Umbilical cord (tissue), 2 donors: ENCODE results near the gene KCNK5. TPM values are rescaled to one million over a fixed set of nuclear protein-coding genes. Genes with fewer than 3 reads are reported as not detected.

Source experiments
- DNase-seq: peaks from one replicate; pipeline ENCODE4 v3.0.0-alpha.2; 2015; ENCODE audit warnings: low spot score
- total RNA-seq: library from RNA; depleted of rRNA; stranded (reverse); fragments of >200 nt; gene quantifications from one replicate; pipeline ENCODE4 v1.2.3, GENCODE V29; 2014; ENCODE audit warnings: low replicate concordance; ENCODE audit not compliant: insufficient read depth

Gene KCNK5
- total RNA-seq, 1 donor from 2014 or later, result not detected

DNA sequence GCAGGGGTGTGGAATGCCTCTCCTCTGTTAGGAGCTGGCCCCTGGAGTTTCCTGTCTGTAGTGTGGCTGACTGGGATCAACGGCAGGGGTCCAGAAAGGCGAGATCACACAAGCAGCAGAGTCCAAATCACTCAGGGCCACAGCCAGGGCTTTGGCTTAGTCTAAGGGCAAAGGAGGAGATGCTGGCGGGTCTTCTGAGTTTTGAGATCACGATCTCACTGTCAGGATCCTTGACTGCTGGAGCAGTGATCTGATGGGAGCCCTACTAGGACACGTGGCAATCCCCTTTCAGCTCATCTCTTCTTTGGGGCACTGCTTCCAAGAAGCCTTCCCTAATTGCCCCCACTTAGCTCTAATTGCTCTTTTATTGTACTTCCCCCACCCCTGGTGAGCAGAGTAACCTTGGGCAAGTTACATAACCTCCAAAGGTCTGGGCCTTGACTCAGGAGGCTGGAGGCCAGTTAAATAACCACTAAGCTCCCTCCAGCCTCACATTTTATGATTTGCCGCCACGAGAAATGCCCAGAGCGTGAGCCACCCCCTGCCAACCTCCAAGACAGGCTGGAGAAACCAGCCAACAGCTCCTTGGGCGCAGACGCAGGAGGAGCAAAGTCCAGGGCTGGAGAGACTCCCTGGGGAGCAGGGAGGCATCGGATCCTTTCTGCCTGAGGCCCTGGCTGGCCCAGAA is 12.0 kb downstream of the KCNK5 start:
- no peak for DNase-seq

DNA sequence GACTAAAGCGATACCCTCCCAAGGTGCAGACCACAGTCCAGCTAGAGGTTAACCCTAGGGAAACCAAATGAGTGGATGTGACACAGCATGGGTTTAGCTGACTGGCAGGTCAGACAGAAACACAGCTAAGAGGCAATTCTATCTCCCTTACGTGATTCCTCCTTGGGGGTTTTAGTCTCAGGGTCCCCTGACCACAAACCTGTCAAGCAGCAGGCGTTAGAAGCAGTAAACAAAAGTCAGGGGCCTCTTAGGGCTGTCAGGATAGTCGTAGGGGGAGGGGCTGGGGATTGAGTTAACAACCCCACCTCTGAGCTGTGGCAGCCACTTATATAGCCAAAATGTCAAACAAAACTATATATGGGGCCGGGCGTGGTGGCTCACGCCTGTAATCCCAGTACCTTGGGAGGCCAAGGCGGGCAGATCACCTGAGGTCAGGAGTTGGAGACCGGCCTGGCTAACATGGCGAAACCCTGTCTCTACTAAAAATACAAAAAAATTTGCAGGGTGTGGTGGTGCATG is 13.6 kb downstream of the KCNK5 start:
- DNase-seq, result no peak

DNA sequence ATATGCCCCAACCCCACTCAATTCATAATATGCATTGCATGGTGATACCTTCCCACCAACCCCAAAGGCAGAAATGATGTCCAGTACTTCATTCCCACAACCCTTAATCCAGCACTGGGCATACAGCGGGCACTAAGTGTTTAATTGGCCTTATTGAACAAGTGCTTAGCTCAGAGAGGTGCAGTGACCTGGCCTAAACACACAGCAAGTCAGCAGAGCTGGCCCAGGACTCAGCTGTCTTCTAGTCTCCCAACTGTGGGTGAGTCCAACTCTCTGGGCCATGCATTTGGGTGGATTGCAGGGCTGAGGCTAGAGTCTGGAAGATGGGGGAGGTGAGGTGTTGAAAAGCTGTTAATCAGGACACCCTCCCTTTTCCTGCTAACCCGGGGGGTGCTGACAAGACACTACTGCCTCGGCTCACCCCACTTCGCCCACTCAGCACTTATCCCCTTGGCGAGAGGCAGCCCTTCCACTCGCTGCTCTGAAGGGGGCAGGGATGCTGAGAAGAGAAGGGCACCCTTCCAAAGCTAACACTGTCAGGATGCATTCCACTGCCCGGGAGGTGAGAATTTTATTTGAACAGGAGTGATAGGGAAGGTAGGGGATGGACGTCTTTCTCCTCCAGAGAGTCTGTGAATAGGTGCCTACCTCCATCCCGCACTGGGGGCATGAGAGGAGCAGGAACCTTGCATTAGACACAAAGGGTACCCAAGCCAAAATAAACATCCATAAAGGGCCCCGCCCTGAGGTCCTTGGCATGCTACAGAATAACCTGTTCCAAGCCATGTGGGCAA is 14.2 kb downstream of the KCNK5 start:
- no peak for DNase-seq

GRCh38 chr6:39214120-39214813 is 15.0 kb downstream of the KCNK5 start:
- DNase-seq, result no peak

DNA sequence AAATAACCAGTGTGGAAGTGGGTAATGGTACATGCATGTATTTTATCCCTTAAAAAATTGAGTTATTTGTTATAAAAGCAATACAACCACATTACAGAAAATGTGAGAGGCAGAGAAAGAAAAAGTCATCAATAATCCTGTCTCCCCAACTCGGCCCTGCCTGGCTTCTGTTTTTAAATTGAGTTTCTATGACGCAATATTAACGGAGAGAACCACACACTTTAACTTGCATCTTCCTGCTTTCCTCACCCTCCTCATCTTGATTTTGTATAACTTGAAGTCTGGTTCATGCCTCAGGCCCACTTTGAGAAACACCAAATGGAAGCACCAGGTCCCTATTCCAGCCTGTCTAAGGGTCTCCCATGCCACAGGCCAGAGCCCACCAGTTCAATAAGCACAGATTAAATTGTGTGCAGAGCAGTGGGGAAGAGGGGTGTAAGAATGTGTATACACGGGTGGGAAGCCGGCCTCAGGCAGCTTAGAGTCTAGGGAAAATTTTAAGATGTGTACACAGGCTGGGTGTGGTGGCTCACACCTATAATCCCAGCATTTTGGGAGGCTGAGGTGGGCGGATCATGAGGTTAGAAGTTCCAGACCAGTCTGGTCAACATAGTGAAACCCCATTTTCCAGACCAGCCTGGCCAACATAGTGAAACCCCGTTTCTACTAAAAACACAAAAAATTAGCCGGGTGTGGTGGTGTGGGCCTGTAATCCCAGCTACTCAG is 15.9 kb downstream of the KCNK5 start:
- DNase-seq, result no peak

- no peak for DNase-seq
Measured at GRCh38 chr6:39211183-39211582, 18.1 kb downstream of the KCNK5 start.

- DNase-seq, result no peak
Measured at GRCh38 chr6:39210450-39210849, 18.8 kb downstream of the KCNK5 start.

DNA sequence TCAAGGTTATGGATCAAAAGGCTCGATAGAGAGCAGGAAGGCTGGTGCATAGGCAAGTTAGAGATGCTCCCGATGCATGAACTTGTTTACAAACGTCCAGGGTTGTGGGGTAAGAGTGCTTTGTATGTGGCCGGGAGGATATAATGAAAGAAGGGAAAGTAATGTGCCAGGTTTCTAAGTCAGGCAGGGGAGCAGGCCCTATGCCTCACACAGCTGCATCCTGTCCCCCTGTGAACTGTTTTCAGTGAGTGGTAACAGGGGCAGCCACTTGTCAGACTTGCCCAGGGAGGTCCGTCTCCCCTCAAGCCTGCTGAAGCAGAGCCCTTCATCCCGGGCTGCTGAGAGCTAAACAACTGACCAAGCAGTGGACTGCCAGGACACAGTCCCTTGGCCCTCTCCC is 19.4 kb downstream of the KCNK5 start:
- no peak for DNase-seq

GRCh38 chr6:39209360-39209811 is 19.9 kb downstream of the KCNK5 start:
- peak; percentile 47 for DNase-seq

DNA sequence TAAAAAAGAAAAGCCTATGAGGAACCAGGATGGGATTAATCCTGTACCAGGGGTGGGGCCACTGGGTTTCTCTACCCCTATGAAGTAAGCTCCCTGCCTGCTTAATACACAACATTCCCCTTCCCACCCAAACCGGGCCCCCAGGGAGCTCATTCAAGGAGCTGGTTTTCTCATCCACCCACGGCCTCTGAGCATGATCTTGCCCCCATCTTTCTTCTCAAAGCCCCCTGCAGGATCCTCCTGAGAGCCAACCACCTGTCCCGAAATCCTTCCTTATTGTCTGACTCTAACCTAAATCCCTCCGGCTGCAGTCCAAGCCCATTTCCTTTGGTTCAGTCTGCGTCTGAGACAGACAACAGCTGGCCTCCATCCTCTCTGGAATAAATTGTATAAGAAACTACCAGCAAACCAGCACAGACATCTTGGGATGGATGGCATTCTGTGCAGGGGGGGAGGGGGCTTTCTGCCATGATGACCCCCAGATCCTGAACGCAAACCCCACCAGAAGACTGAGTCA is 21.0 kb downstream of the KCNK5 start:
- peak; percentile 43 for DNase-seq

- no peak for DNase-seq
Measured at GRCh38 chr6:39207416-39208222, 21.7 kb downstream of the KCNK5 start.

- DNase-seq, result no peak
Measured at GRCh38 chr6:39206250-39206721, 23.0 kb downstream of the KCNK5 start.

DNA sequence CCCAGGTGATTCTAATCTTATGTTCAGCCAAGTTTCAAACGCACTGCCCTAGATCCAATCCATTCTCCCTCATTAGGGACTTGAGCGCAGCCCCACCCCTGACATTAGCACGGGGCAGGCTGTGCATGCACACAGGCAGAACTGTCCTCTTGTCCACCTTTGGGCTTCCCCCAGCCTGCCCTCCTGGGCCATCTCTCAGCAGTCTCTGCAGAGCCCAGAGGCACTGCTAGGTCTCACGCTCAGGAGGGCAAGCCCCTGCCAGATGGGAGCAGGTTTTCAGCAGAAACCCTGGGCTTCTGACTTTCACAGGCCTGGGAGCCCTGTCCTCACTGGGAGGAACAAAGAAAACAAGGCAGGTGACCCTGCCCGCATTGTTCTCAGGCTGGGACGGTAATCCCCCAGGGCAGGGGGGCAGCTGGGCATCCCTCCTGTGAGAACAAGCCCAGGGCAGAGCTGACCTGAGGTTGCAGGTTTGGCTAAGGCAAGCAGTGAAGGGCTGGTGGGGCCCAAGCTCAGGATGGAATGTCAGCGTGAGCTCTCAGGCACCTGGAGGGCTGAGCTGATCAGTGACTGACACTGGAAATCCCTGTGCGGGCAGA is 24.5 kb downstream of the KCNK5 start:
- DNase-seq, result no peak

DNA sequence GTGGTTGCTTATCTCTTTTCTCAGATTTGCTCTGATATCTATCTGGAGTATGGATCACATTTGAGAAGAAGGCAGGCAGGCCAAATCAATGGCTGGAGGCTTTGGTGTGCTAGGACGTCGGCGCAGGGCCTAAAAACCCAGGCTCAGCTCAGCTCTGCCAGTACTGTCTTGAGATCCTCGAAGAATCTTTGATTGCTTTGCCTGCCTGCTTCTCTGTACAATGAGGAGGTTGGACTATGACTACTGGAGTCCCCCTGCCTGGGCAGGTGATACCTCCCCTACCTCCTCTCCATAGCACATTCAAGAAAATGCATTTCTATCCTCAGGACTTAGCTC is 25.1 kb downstream of the KCNK5 start:
- DNase-seq, result no peak

DNA sequence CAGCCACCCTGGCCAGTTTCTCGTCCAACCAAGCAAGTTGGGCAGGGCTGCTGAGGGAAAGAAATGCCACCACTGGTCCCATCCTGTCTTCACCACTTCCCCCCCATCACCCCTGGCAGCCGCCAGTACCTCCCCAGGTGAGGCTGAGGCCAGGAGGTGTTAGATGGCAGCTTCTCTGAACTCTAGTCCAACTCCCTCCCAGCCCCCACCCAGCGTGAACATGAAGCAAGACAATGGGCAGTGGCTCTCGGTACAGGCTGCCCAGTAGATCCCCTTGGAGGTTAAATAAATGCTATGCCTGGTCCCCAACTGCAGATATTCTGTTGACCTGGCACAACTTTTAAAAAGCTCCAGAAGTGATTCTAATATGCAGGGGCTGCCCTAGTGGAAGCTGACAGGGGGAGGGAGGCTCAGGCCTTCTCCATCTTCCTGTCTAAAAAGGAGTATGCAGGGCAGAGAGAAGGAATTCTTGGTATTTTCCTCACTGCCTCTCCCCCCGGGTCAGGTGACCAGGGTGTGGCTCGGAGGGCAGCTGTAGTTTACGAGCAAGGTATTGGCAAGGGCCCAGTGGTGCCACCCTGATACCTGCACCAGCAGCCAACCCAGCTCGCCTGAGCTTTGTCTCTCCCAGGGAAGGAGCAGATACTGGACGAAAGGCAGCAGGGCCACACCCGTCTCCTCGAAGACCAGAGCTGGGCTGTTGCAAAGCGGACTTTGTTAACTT is 25.7 kb downstream of the KCNK5 start:
- peak; percentile 49 for DNase-seq

- DNase-seq, result no peak
Measured at GRCh38 chr6:39202166-39202565, 27.1 kb downstream of the KCNK5 start.

DNA sequence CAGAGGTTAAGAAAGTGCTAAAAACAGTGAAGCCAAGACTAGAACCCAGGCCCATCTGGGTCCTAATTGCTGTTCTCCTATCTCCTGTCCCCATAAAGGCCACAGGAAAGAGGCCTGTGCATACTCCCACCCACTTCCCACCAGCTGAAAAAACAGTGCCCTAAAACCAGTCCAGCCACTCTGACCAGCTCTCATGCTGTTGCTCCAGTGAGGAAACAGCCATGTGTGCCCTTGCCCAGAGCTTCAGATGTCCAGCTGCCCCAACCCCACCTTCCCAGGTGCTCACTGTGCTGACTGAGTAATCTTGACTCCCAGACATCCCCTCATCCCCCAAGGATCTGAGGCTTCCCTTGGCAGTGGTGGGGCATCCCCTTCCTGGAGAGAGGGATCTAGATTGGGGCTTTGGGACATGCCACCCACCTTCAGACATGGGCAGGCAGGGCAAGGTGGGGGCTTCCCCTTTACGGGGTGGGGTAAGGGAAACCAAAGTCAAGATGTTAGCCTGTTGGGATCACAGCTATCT is 28.7 kb downstream of the KCNK5 start:
- no peak for DNase-seq

DNA sequence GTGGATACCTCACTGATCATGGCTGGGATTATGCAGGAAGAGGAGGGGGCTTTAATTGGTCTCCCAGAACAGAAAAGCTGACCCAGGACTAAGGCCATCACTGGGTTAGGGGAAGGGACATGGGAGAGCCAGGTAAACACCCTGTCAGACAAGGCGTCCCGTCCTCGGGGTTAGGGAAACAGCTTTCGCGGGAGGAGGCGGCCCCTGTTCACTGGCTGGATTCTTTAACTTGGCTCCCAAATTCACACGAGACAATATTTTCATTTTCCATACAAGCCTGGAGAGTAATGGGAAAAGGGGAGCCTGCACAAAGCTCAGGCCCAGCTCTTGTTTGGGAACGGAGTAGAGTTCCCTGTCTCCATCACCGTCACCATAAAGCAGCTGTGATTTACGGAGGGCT is 29.3 kb downstream of the KCNK5 start:
- no peak for DNase-seq
